ENCODE results near the gene NUP188. TPM values are rescaled to one million over a fixed set of nuclear protein-coding genes. Genes with fewer than 3 reads are reported as not detected.

The NUP188 gene
- 32.5 and 35.7 TPM in 2 replicates for total RNA-seq

GRCh38 chr9:128947527-128948301 is at the start of gene NUP188, which contains the start of gene DOLK:
TSS of gene NUP188 (plus strand) at chr9:128947699. CDS start at chr9:128947720, 21 bp downstream.
TSS of gene DOLK (minus strand) at chr9:128947603. CDS start at chr9:128947303, 300 bp downstream.

GRCh38 chr9:128920381-128921058 is 27.0 kb upstream of the NUP188 start, which contains the start of gene PHYHD1:
TSS of gene PHYHD1 (plus strand) at chr9:128920982. CDS start at chr9:128922324, 1,342 bp downstream.

GRCh38 chr9:129028192-129028966 is 80.9 kb downstream of the NUP188 start, which contains the start of gene SH3GLB2:
TSS of gene SH3GLB2 (minus strand) at chr9:129028331. CDS start at chr9:129028154, 177 bp downstream.

GRCh38 chr9:129036241-129036922 is 88.9 kb downstream of the NUP188 start, which contains the start of gene MIGA2:
TSS of gene MIGA2 (plus strand) at chr9:129036626. CDS start at chr9:129040595, 3,969 bp downstream.

Other genes starting within 250 kb of the NUP188 start
- gene PKN3, start 245.2 kb upstream of the NUP188 start, total RNA-seq, result 17.0 and 17.9 TPM in 2 replicates
- 25.1 and 40.0 TPM in 2 replicates for gene ZDHHC12, start 223.6 kb upstream of the NUP188 start, total RNA-seq
- 8.1 and 13.4 TPM in 2 replicates for gene ZER1, start 175.8 kb upstream of the NUP188 start, total RNA-seq
- 8.8 and 12.9 TPM in 2 replicates for gene TBC1D13, start 160.4 kb upstream of the NUP188 start, total RNA-seq
- 25.2 and 37.7 TPM in 2 replicates for gene ENDOG, start 129.2 kb upstream of the NUP188 start, total RNA-seq
- 17.9 and 23.7 TPM in 2 replicates for gene SPOUT1, start 117.9 kb upstream of the NUP188 start, total RNA-seq
- 10.8 and 11.7 TPM in 2 replicates for gene KYAT1, start 65.7 kb upstream of the NUP188 start, total RNA-seq
- 85.0 and 88.0 TPM in 2 replicates for gene LRRC8A, start 65.6 kb upstream of the NUP188 start, total RNA-seq
- gene PHYHD1, start 26.7 kb upstream of the NUP188 start, total RNA-seq, result not detected in 2 replicates
- 29.6 and 46.4 TPM in 2 replicates for gene DOLK, start 96 bp upstream of the NUP188 start, total RNA-seq
- 30.5 and 36.1 TPM in 2 replicates for gene SH3GLB2, start 80.6 kb downstream of the NUP188 start, total RNA-seq
- 17.9 and 19.5 TPM in 2 replicates for gene MIGA2, start 88.9 kb downstream of the NUP188 start, total RNA-seq
- 8.4 and 10.1 TPM in 2 replicates for gene DOLPP1, start 133.4 kb downstream of the NUP188 start, total RNA-seq
- 22.3 and 28.3 TPM in 2 replicates for gene CRAT, start 163.1 kb downstream of the NUP188 start, total RNA-seq
- 78.3 and 89.1 TPM in 2 replicates for gene PTPA, start 163.7 kb downstream of the NUP188 start, total RNA-seq
- 10.7 and 18.7 TPM in 2 replicates for gene IER5L, start 230.6 kb downstream of the NUP188 start, total RNA-seq